ENCODE measurements around the gene ORAI1. TPM values are rescaled to one million over a fixed set of nuclear protein-coding genes. Genes with fewer than 3 reads are reported as not detected.

ORAI1 gene
- total and polyA plus RNA-seq, 2 experiments from 2014 or later = 15.0 to 39.1 TPM

- no peak for DNase-seq (ENCODE audit: low spot score)
- H3K36me3 ChIP-seq (replicated peaks; ENCODE audit: insufficient read depth, low read depth) = no peaks in the 10 kb centered on the region
- WGBS (ENCODE audit: low lambda C conversion rate, missing lambda C conversion rate) = 97% methylated on average over 13 of the region's 13 CpGs
- no peaks in the 10 kb centered on the region for H4K20me1 ChIP-seq (ENCODE audit: insufficient read depth, poor library complexity, severe bottlenecking)
- H3K4me1 ChIP-seq (ENCODE audit: insufficient read depth) = peaks cover 12% of the 10 kb centered on the region
- H3K9me3 ChIP-seq (ENCODE audit: low read depth) = no peaks in the 10 kb centered on the region
- no peak overlapping the region for H3K4me2 ChIP-seq
- TF ChIP-seq EZH2 (IDR thresholded peaks at IDR 0.05; ENCODE audit: borderline replicate concordance) = no peak
- TF ChIP-seq, protein P1, sequence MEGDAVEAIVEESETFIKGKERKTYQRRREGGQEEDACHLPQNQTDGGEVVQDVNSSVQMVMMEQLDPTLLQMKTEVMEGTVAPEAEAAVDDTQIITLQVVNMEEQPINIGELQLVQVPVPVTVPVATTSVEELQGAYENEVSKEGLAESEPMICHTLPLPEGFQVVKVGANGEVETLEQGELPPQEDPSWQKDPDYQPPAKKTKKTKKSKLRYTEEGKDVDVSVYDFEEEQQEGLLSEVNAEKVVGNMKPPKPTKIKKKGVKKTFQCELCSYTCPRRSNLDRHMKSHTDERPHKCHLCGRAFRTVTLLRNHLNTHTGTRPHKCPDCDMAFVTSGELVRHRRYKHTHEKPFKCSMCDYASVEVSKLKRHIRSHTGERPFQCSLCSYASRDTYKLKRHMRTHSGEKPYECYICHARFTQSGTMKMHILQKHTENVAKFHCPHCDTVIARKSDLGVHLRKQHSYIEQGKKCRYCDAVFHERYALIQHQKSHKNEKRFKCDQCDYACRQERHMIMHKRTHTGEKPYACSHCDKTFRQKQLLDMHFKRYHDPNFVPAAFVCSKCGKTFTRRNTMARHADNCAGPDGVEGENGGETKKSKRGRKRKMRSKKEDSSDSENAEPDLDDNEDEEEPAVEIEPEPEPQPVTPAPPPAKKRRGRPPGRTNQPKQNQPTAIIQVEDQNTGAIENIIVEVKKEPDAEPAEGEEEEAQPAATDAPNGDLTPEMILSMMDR (IDR thresholded peaks at IDR 0.05; ENCODE audit: poor library complexity) = no peak
- TF ChIP-seq EZH2phosphoT487 (IDR thresholded peaks at IDR 0.05; ENCODE audit: low read depth, severe bottlenecking, unreplicated experiment) = no peak
- no peaks in the 10 kb centered on the region for H3K9me2 ChIP-seq (replicated peaks; ENCODE audit: insufficient read depth)
- no peak overlapping the region for H3K4me3 ChIP-seq
- H3K27ac ChIP-seq = no peak overlapping the region
- peaks cover 57% of the 10 kb centered on the region for H3K79me2 ChIP-seq
- H2AFZ ChIP-seq = no peak overlapping the region
- H3K27me3 ChIP-seq = no peaks in the 10 kb centered on the region
These were observed 8.5 kb downstream of the ORAI1 start for GRCh38 chr12:121634836-121635235.

DNA sequence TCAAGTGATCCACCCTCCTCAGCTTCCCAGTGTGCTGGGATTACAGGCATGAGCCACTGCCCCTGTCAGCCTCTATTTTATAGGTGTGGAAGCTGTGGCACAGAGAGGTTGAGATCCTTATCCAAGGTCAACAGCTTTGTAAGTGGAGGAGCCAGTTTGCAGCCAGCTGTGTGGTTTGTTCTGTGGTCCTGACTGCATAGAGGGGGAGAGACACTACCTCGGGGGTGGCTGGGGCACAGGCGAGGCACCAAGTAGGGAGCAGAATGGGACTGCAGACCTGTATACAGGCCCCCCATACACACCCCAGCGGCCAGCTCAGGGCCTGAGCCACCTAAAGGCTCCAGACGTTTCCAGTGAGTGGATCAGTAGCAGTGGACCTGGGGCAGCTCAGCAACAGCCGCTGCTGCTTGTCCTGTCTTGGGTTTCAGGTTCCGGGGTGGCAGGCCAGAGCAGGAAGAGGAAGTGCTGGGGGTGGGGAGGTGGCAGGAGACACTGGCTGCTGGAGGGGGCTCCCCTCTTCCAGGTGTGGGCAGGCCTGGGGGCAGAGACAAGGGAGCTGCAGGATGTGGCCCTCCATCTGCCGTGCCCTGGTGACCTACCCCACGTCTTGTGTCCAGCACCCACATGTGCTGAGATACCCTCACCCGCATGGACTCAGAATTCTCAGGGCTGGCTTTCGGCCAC is 11.0 kb downstream of the ORAI1 start:
- no peak overlapping the region for H3K27ac ChIP-seq

DNA sequence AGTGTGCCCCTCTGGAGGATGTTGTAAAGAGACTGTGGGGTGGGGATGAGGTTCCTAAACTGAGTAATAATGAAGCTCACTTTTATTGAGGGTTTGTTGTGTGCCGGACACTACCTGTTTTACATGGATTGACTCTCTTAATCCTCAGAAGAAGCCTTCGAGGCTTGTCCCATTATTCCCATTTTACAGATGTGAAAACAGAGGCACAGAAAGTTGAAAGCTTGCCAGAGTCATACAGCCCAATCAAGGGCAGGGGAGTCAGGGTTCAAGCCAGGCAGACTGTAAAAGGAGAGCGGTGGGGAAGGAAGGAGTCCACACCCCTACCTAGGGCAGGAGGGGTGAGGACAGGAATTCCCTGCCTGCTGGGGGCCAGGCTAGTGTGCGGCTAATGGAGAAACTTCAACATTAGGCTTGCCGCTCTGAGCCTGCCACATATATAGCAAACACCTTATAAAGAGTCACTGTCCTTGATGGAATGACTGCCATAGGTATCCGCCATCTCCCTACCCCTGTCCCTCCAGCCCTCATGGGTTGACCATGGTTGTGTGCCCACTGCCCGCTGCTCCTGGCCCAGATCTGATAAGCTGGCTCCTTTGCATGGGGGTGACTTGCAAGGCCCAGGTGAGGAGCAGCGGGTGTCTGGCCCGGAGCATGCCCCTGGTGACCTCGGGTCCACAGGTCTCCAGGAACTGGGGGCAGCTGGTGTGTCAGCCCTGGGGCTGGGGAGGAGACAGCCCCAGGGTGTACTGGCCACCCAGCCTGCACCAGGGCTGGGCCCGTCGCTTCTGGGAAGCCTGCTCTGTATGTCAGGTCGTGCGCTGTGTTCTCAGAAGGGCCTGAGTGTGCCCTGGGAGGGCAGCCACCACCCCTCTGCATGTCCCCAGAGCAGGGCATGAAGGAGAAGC is 12.2 kb downstream of the ORAI1 start:
- TF ChIP-seq EZH2 (IDR thresholded peaks at IDR 0.05; ENCODE audit: borderline replicate concordance) (no peak), EZH2phosphoT487 (IDR thresholded peaks at IDR 0.05; ENCODE audit: low read depth, severe bottlenecking, unreplicated experiment) (no peak)
- TF ChIP-seq, protein P1 (IDR thresholded peaks at IDR 0.05; ENCODE audit: poor library complexity) = no peak
- WGBS (ENCODE audit: low lambda C conversion rate, missing lambda C conversion rate) = 93% methylated on average over 14 of the region's 14 CpGs
- no peaks in the 10 kb centered on the region for H3K9me3 ChIP-seq (ENCODE audit: low read depth)
- H3K4me3 ChIP-seq = no peak overlapping the region
- H3K9me2 ChIP-seq (replicated peaks; ENCODE audit: insufficient read depth) = no peaks in the 10 kb centered on the region
- no peaks in the 10 kb centered on the region for H3K27me3 ChIP-seq
- no peaks in the 10 kb centered on the region for H3K4me1 ChIP-seq (ENCODE audit: insufficient read depth)
- no peak overlapping the region for H3K4me2 ChIP-seq
- H3K79me2 ChIP-seq = peaks cover 37% of the 10 kb centered on the region
- no peaks in the 10 kb centered on the region for H3K36me3 ChIP-seq (replicated peaks; ENCODE audit: insufficient read depth, low read depth)
- H2AFZ ChIP-seq = no peak overlapping the region
- H3K27ac ChIP-seq = no peak overlapping the region
- no peak for DNase-seq (ENCODE audit: low spot score)
- no peaks in the 10 kb centered on the region for H4K20me1 ChIP-seq (ENCODE audit: insufficient read depth, poor library complexity, severe bottlenecking)

More for the DNA sequence above, 11.0 kb downstream of the ORAI1 start:
- TF ChIP-seq, protein P1 (IDR thresholded peaks at IDR 0.05; ENCODE audit: poor library complexity) = no peak
- no peak for TF ChIP-seq EZH2 (IDR thresholded peaks at IDR 0.05; ENCODE audit: borderline replicate concordance)
- TF ChIP-seq EZH2phosphoT487 (IDR thresholded peaks at IDR 0.05; ENCODE audit: low read depth, severe bottlenecking, unreplicated experiment) = no peak
- Histone ChIP-seq H3K4me3 (no peak overlapping the region), H3K27me3 (no peaks in the 10 kb centered on the region), H4K20me1 (ENCODE audit: insufficient read depth, poor library complexity, severe bottlenecking) (no peaks in the 10 kb centered on the region), H3K79me2 (peaks cover 37% of the 10 kb centered on the region), H3K9me2 (replicated peaks; ENCODE audit: insufficient read depth) (no peaks in the 10 kb centered on the region), H2AFZ (no peak overlapping the region), H3K9me3 (ENCODE audit: low read depth) (no peaks in the 10 kb centered on the region), H3K4me2 (no peak overlapping the region), H3K4me1 (ENCODE audit: insufficient read depth) (peaks cover 12% of the 10 kb centered on the region), H3K36me3 (replicated peaks; ENCODE audit: insufficient read depth, low read depth) (no peaks in the 10 kb centered on the region)
- 81% methylated on average over 8 of the region's 10 CpGs for WGBS (ENCODE audit: low lambda C conversion rate, missing lambda C conversion rate)
- DNase-seq (ENCODE audit: low spot score) = no peak

All from hepatocyte (in vitro differentiated cells).